Caco-2 (cell line): ENCODE results near the gene BAZ2B. TPM values are rescaled to one million over a fixed set of nuclear protein-coding genes. Genes with fewer than 3 reads are reported as not detected.
A peak's percentile ranks its signal among the peaks of the same experiment; 100 is the strongest.

Experiments used
- BruUV-seq: library from RNA; stranded (reverse); fragments of 400-500 nt; replicated peaks from 2 replicates; lab custom pipeline; 2021; lab: Mats Ljungman, UMichigan
- CTCF ChIA-PET: fragments of 300-600 bp; sonication (Branson Sonifier 250); formaldehyde crosslinking; loops from one replicate; lab custom pipeline; 2022; ENCODE audit warnings: antibody characterized with exemption; lab: Charles Lee
- POLR2A ChIA-PET: fragments of 300-600 bp; sonication (Branson Sonifier 250); formaldehyde crosslinking; loops from one replicate; lab custom pipeline; 2022; ENCODE audit warnings: antibody characterized with exemption; lab: Charles Lee
- DNase-seq, 2 experiments: peaks; one replicate each; pipeline versions ENCODE4 v3.0.0 to v3.0.0-alpha.2; 2020 to 2022
- H3K27me3 ChIP-seq: replicated peaks from 2 replicates; pipeline ENCODE4 v1.6.0; 2011; ENCODE audit warnings: low read length; ENCODE audit not compliant: control insufficient read depth, insufficient read depth
- H3K36me3 ChIP-seq: 2 replicates; pipeline ENCODE4 v1.5.1; 2011; ENCODE audit warnings: low read length; ENCODE audit not compliant: control insufficient read depth, insufficient read depth
- H3K4me1 ChIP-seq: fragments of 250-450 bp; sonication (Bioruptor Pico); 2 replicates; pipeline ENCODE4 v1.5.1; 2020; ENCODE audit warnings: mild to moderate bottlenecking
- H3K4me3 ChIP-seq: 2 replicates; pipeline ENCODE4 v1.5.1; 2011; ENCODE audit warnings: low read depth, mild to moderate bottlenecking, control low read depth, low read length
- H3K9me3 ChIP-seq: fragments of 250-450 bp; sonication (Bioruptor Pico); 2 replicates; pipeline ENCODE4 v1.5.1; 2020; ENCODE audit warnings: mild to moderate bottlenecking, moderate library complexity
- H3K27ac Mint-ChIP-seq: one replicate; pipeline ENCODE4 v1.8.0; 2022; ENCODE audit warnings: mixed read lengths; ENCODE audit not compliant: unreplicated experiment
- H3K27me3 Mint-ChIP-seq: one replicate; pipeline ENCODE4 v1.8.0; 2022; ENCODE audit warnings: mixed read lengths; ENCODE audit not compliant: insufficient read depth, unreplicated experiment
- H3K36me3 Mint-ChIP-seq: one replicate; pipeline ENCODE4 v1.8.0; 2022; ENCODE audit warnings: mild to moderate bottlenecking, mixed read lengths; ENCODE audit not compliant: insufficient read depth, unreplicated experiment
- H3K4me1 Mint-ChIP-seq: one replicate; pipeline ENCODE4 v1.8.0; 2022; ENCODE audit warnings: low read depth, mixed read lengths; ENCODE audit not compliant: unreplicated experiment
- H3K4me3 Mint-ChIP-seq: one replicate; pipeline ENCODE4 v1.8.0; 2022; ENCODE audit warnings: mild to moderate bottlenecking, moderate library complexity, mixed read lengths; ENCODE audit not compliant: unreplicated experiment
- H3K9me3 Mint-ChIP-seq: one replicate; pipeline ENCODE4 v1.8.0; 2022; ENCODE audit warnings: mixed read lengths; ENCODE audit not compliant: unreplicated experiment
- CTCF ChIP-seq, 2 experiments: fragments of 200-600 bp in 1 of 2; IDR thresholded peaks; 1 replicate in 1 of 2; 2 replicates in 1 of 2; pipeline versions ENCODE4 v1.5.1 to v1.8.0; 2011 to 2022; ENCODE audit warnings: antibody characterized with exemption in 1 of 2, control low read depth in 1 of 2, inconsistent platforms in 1 of 2, low read depth in 1 of 2, low read length in 1 of 2, mild to moderate bottlenecking in 1 of 2, moderate library complexity in 1 of 2; ENCODE audit not compliant: insufficient read depth in 1 of 2, severe bottlenecking in 1 of 2, unreplicated experiment in 1 of 2
- intact Hi-C: fragments of 100-400 bp; cut with micrococcal nuclease; formaldehyde crosslinking; loops from one replicate; pipeline ENCODE4 v1.10.0; 2022; ENCODE audit not compliant: unreplicated experiment
- total RNA-seq: library from RNA; stranded (reverse); gene quantifications from 2 replicates; pipeline ENCODE4 v1.2.3, GENCODE V29; 2022

BAZ2B gene
- total RNA-seq, 1 experiment from 2014 or later: 32.9 TPM

- Mint-ChIP-seq H3K27me3 (no peaks in the 10 kb centered on the region), H3K4me1 (peaks cover 21% of the 10 kb centered on the region), H3K4me3 (peak overlapping the region; percentile 86), H3K27ac (peak overlapping the region; percentile 93), H3K36me3 (peaks cover 20% of the 10 kb centered on the region), H3K9me3 (no peaks in the 10 kb centered on the region)
- peaks cover 19% of the 10 kb centered on the region for H3K4me1 ChIP-seq
- H3K4me3 ChIP-seq: peak overlapping the region; percentile 93
- TF ChIP-seq CTCF (IDR thresholded peaks at IDR 0.05; ENCODE audit: insufficient read depth in 1 of 2, low read depth in 1 of 2, low read length in 1 of 2, severe bottlenecking in 1 of 2, unreplicated experiment in 1 of 2): no peak
- no peaks in the 10 kb centered on the region; the same call in 1 of the 2 replicates for H3K36me3 ChIP-seq
- DNase-seq: no peak
- ChIA-PET CTCF (interaction anchor here (1.9 kb wide), 1 partner anchor 56 kb away, joined by 7 read pairs; no protein-coding TSS in a partner anchor), POLR2A (no interaction called here)
- BruUV-seq: no TSS peak
- no peaks in the 10 kb centered on the region for H3K27me3 ChIP-seq
- no peaks in the 10 kb centered on the region for H3K9me3 ChIP-seq
- intact Hi-C loops: no loop called here
These were observed 2.6 kb downstream of the BAZ2B start for GRCh38 chr2:159613651-159614285.

GRCh38 chr2:159613091-159613490 is 3.3 kb downstream of the BAZ2B start:
- no peak for DNase-seq
- Histone ChIP-seq H3K27me3 (no peaks in the 10 kb centered on the region), H3K4me3 (no peak overlapping the region), H3K4me1 (peaks cover 24% of the 10 kb centered on the region), H3K9me3 (no peaks in the 10 kb centered on the region), H3K36me3 (no peaks in the 10 kb centered on the region; the same call in 1 of the 2 replicates)
- intact Hi-C loops: no loop called here
- H3K9me3 Mint-ChIP-seq: no peaks in the 10 kb centered on the region
- BruUV-seq: no TSS peak
- peaks cover 20% of the 10 kb centered on the region for H3K36me3 Mint-ChIP-seq
- no peak overlapping the region for H3K4me3 Mint-ChIP-seq
- ChIA-PET CTCF (interaction anchor here (0.7 kb wide), 1 partner anchor 12 kb away, joined by 3 read pairs; no protein-coding TSS in a partner anchor), POLR2A (no interaction called here)
- no peak for TF ChIP-seq CTCF (IDR thresholded peaks at IDR 0.05; ENCODE audit: insufficient read depth in 1 of 2, low read depth in 1 of 2, low read length in 1 of 2, severe bottlenecking in 1 of 2, unreplicated experiment in 1 of 2)
- peaks cover 27% of the 10 kb centered on the region for H3K4me1 Mint-ChIP-seq
- H3K27me3 Mint-ChIP-seq: no peaks in the 10 kb centered on the region
- no peak overlapping the region for H3K27ac Mint-ChIP-seq

GRCh38 chr2:159612255-159612901 is 4.0 kb downstream of the BAZ2B start:
- DNase-seq: no peak
- peaks cover 20% of the 10 kb centered on the region for H3K36me3 Mint-ChIP-seq
- H3K4me3 Mint-ChIP-seq: no peak overlapping the region
- no TSS peak for BruUV-seq
- no peaks in the 10 kb centered on the region for H3K27me3 Mint-ChIP-seq
- Histone ChIP-seq H3K9me3 (no peaks in the 10 kb centered on the region), H3K4me3 (no peak overlapping the region), H3K4me1 (peaks cover 28% of the 10 kb centered on the region), H3K36me3 (no peaks in the 10 kb centered on the region; the same call in 1 of the 2 replicates), H3K27me3 (no peaks in the 10 kb centered on the region)
- TF ChIP-seq CTCF (IDR thresholded peaks at IDR 0.05; ENCODE audit: insufficient read depth in 1 of 2, low read depth in 1 of 2, low read length in 1 of 2, severe bottlenecking in 1 of 2, unreplicated experiment in 1 of 2): no peak
- H3K4me1 Mint-ChIP-seq: peaks cover 23% of the 10 kb centered on the region
- intact Hi-C loops: no loop called here
- ChIA-PET POLR2A (no interaction called here), CTCF (no interaction called here)
- H3K9me3 Mint-ChIP-seq: no peaks in the 10 kb centered on the region
- no peak overlapping the region for H3K27ac Mint-ChIP-seq
